NCI-H460 (cell line): ENCODE measurements around the gene NUP214. TPM values are rescaled to one million over a fixed set of nuclear protein-coding genes. Genes with fewer than 3 reads are reported as not detected.
"Not testable (repeated sequence)": the region's sequence is repeated elsewhere in the genome, so short reads cannot be mapped to it uniquely, and the experiment has no call there.

Experiments
- DNase-seq: peaks from one replicate; pipeline ENCODE4 v3.0.0-alpha.2; 2016; ENCODE audit warnings: low read depth; ENCODE audit errors: extremely low read depth
- total RNA-seq: library from RNA; depleted of rRNA; stranded (reverse); fragments of >200 nt; shearing (Covaris generic); gene quantifications from 2 replicates; pipeline ENCODE4 v1.2.3, GENCODE V29; 2014

The NUP214 gene
- total RNA-seq, 1 experiment from 2014 or later = 17.2 TPM

DNA sequence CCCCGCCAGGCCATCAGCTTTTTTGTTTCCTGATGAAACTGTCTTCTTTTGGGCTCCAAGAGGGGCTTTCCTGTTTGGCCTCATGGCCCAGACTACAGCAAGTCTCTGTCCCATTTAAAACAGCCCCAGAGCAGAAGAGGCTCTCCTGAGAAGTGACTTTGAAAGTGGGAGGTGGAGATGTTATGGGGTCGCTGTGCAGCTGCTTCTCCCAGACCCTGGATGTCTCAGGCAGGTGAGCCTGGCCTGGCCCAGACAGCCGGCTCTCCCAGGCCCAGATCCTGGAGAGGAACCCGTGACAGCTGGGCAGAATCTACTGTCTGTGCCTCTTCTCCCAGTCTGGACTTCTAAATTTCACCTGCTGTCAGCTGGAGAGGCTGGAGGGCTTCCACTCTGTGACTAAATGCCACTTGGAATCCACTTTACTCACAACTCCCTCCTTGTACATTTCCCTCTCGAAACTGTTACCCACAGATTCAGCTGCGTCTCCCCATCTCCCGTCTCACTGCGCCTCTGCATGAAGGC, 130.4 kb downstream of the NUP214 start:
- no peak for DNase-seq

DNA sequence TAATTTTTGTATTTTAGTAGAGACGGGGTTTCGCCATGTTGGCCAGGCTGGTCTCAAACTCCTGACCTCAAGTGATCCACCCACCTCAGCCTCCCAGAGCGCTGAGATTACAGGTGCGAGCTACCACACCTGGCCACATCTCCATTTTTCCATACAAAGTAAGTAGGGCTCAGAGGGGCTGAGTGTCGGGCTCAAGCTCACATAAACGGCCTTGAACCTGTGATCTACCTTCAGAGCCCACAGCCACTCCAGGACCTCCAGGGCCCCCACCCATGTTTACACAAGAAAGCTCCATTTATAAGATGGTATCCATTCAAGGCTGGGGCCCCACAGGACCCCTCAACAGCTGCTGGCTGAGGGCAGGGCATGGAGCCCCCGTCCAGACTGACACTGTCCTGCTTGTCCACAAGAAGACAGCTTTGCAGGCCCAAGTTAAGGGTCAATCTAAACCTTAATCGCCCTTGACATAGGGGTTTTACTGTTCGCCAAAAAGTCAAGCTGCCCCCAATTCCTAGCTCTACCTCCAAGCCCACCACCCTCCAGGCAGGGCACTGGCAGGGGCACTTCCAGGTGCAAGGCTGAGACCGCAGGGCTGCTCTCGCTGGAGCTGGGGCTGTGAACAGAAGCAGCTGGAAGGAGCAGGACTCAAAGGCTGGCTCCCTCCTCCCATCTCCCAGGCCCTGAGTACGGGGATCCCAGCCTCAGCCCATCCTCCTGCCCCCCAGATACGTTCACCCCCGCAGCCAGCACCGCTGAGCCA, 132.1 kb downstream of the NUP214 start:
- DNase-seq = no peak

DNA sequence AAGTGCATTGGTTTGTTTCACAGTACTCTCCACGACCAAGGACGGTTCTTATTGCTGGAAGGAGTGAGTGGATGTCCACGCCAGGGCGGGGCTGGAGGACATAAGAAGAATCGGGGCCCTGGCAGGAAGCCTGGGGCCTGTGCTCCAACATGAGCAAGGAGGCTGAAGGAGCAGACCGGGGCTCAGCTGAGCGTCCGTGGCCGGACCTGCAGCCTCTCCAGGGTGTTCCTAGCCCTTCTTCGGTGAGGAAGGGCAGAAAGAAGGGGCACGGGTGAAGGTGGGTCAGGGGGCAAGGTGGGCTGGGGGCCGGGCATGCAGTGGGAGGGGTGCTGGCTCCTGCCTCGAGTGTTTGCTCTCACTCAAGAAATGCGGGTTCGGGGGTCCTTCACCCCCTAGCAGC, 132.8 kb downstream of the NUP214 start:
- DNase-seq = no peak

DNA sequence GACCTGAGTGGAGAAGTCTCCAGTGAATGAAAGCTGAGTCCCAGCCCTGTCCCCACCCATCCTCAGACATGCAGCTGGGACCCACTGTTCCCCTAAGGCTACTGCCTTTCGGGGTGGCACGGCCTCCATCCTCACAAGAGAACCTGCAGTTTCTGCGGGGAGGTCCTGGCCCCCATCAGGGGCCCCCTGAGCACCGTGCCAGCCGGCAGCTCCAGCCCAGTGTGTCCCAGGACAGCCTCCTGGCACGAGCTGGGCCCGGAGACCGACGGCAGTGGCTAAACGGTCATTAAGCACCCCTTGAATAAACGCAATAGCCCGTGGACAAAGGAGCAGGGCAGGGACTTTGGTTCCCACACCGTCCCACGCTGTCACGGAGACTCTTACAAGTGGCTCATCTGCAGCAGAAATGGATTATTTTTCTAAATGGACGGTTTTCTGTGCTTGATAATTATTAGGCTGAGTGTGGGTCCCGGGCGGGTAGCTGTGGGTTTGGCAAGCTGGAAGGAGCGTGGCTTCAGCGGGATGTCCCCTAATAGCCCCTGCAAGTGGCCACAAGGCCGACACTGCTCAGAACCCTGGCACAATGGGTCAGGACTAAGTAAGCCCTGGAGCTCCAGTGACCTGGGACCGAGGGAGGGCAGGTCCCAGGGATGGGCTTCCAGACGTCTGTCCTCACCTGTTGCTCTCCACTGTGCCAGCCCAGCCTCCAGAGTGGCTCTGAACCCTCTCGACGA, 133.5 kb downstream of the NUP214 start:
- DNase-seq = no peak

DNA sequence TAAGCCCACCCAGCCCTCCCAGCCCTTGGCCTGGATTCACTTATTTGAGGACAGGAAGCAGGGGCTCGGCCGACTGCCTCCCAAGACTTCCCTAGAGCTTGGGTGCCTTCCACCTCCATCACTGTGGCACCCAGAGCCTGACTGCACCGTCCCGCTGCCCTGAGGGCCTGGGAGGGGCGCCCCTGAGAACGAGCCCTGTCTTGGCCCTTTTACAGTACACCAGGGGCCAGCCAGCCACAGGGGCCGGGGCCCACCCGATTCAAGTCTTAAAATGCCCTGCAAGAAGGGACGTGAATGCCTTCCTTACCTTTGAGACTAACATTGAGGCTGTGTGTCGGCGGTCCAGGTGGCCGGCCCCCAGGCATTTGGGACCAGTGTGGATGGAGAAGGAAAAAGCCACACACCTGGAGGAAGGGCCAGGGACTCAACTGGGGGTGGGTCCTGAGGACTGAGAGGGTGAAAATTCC, 134.1 kb downstream of the NUP214 start:
- DNase-seq = no peak

DNA sequence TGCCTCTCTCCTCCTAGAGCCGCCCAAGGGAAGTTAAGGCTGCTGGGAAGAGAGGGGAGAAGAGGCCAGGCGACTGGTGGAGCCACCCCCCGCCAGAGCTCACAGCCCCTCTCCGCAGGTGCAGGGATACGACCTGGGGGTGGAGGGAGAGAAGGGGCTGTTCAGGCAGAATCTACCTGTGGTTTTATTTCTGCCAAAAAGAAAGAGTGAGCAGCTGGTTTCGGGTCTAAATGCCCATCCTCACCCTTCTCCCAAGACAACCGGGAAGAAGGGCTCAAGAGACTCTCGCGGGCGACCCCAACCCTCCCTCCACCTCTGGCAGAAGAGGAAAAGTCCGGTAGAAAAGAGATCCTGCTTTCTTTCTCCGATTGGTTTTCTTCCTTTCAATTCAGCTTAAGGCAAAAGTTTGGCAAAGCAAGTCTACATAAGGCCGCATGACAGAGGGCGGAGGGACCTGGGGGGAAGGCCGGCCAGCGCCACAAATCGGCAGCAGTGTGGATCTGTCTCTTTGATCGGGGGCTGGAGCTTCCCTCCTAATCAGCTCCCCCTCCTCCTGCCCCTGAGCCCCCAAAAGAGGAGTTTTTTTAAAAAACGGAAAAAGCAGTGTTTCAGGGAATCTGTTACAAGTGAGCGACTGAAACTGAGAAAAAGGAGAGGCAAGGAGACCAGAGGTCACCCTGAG, 134.7 kb downstream of the NUP214 start:
- DNase-seq = no peak

DNA sequence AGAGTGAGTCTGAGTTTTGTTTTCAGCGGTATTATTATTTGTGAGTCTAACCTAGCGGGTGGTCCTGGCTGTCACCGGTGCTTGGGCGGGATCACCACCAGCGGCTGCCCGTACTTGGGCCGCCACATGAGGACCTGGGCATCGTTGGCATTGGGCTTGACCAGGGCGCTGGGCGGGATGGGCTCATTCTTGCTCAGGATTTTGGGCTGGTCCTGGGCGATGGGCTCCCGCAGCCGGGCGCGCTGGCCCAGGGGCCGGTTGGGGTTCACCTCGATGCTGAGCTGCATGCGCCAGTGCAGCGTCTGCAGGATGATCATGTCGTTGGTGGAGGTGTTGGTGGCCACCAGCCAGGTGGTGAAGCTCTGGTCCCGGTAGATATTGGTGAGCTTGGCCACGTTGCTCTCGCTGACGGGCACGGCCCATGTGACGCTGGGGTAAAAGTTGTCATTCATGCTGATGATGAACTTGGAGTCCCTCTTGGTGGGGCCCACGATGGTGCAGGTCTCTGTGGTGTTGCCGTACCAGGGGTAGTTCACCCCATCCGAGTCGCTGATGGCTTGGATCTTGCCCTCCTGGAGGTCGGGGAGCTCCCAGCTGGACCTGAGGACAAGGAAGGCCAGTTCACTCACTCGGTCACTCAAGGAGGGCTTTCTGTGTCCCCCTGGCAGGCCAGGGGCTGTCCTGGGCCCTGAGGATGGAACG, 135.5 kb downstream of the NUP214 start:
- DNase-seq = no peak

DNA sequence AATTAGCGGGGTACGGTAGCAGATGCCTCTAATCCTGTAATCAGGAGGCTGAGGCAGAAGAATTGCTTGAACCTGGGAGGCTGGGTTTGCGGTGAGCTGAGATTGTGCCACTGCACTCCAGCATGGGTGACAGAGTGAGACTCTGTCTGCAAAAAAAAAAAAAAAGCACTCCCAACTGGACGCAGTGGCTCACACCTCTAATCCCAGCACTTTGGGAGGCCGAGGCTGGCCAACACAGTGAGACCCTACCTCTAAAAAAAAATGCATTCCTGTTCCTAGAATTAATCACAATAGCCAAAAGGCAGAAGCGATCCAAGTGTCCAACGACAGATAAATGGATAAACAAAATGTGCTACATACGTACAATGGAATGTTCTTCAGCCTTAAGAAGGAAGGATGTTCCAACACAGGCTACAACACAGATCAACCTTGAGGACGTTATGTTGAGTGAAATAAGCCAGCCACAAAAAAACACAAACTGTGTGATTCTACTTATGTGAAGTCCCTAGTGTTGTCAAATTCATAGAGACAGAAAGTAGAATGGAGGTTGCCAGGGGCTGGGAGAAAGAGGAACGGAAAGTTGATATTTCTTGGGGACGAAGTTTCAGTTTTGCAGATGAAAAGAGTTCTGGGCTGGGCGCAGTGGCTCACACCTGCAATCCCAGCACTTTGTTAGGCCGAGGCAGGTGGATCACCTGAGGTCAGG, 137.1 kb downstream of the NUP214 start:
- DNase-seq = no peak

DNA sequence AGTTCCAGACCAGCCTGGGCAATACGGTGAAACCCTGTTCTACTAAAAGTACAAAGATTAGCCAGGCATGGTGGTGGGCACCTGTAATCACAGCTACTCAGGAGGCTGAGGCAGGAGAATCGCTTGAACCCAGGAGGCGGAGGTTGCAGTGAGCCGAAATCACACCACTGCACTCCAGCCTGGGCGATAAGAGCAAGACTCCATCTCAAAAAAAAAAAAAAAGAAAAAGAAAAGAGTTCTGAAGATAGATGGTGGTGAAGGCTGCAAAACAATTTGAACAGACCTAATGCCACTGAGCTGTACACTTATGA, 137.6 kb downstream of the NUP214 start:
- not testable (repeated sequence) for DNase-seq

DNA sequence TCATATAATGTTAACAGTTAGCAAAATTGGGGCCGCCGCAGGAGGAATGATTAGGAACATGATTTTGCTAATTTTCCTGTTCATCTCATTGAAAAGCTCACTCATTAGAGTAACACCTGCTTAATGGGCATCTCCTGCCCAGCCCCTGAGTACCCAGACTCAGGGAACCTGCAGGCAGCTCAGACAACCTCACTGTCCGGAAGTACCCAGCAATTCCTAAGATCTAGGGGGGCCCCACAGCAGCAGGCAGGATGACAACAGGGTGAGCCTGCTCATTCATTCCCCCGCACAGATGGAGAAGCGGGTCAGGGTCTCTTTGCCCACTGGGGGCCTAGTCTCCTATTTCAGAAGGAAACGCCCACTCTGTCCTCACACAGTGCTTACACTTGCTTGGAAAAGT, 138.3 kb downstream of the NUP214 start:
- DNase-seq = no peak

DNA sequence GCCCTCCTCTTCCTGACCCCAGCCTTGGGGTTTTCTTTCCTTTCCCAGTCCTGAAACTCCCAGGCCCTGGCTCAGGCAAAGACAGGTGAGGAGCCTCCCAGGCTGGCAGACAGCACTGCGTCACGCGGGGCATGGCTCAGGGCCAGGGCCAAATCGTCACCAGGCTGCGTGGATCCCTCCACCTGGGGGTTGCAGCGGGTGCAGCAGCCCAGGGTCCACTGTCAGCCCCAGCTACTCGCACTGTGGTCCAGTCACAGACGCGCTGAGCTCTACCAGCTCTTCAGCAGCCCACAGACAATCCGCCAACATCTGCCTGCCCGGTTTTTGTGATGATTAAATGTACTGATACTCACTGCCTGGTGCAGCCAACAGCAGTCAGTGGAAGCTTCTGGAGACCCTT, 138.8 kb downstream of the NUP214 start:
- DNase-seq = no peak

DNA sequence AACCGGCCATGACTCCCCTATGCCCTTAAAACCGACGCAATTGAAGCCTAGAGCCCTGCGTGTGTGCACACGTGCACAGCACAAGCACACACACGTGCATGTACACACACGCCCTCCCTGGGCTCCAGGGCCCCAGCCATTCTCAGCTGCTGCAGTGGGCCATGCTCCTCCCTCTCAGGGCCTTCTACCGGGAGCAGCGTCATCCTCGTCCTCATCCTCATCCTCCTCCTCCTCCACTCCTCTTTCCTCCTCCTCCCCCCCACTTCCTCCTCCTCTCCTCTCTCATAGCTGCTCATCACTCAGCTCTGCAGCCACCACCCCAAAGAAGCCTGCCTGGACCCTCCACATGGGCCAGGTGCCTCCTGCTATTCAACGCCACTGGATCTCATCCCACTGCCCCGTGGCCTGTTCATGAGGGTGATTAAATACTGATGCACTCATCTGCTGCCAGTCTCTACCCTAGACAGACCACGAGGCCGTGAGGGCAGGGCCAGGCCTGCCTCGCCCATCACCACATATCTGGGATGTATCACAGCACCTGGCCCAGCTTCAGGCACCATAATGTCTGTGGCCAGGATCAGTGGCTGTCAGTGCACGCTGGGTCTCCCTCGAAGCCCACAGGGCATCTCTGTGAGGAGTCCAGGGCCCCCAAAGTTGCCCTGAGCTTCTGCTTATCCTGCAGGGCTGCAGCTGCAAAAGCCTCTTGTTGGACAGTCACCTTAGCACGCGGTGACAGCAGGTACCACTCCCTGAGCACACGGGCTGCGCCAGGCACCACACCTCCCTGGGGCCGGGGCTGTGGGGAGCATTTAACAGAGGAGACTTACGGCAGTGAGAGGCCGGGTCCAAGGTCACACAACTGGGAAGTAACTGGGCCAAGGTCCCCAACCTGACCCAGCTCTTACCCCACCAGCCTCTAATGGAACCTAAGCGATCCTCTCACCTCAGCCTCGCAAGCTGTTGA, 141.2 kb downstream of the NUP214 start:
- DNase-seq = no peak

DNA sequence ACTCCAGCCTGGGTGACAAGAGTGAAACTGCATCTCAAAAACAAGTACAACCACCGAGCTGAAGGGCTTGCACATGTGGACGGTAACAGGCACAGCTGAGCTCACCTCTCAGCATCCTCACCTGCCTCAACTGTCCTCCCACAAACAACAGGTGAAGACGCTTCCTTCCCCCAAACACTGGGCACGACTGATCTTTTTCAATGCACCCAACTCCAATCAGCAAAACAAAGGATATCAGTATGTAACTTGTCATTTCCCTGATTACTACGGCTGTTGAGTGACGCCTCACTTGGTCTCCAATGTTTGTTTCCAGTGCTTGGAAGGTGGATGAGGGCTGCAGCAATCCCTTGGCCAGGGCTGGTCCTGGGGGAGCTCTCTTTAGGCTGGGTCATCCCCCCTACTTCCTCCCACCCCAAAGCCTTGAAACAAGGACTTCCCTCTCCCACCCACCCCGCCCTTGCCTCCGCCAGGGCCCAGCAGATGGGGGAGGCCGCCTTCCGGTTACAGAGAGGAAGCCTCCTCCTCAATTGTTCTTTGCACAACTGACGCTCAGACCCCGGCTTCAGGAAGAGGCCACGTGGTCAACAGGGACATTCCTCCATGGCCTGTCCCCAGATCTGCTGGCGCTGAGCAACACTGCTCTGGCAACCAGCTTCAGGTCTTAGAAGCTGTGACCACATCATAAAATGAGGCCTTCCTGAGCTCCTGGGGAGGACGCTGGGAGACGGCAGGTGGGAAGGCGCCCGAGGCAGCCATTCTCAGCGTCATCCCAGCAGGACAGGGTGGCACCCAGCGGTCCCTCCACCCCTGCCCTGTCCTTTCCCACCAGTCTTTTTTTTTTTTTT, 145.0 kb downstream of the NUP214 start:
- DNase-seq = no peak

DNA sequence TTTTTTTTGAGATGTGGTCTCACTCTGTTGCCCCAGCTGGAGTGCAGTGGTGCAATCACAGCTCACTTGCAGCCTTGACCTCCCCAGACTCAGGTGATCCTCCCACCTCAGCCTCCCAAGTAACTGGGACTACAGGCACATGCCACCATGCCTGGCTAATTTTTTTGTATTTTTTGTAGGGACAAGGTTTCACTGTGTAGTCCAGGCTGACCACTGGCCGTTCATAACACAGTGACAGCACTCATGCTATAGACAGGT, 145.6 kb downstream of the NUP214 start:
- not testable (repeated sequence) for DNase-seq

DNA sequence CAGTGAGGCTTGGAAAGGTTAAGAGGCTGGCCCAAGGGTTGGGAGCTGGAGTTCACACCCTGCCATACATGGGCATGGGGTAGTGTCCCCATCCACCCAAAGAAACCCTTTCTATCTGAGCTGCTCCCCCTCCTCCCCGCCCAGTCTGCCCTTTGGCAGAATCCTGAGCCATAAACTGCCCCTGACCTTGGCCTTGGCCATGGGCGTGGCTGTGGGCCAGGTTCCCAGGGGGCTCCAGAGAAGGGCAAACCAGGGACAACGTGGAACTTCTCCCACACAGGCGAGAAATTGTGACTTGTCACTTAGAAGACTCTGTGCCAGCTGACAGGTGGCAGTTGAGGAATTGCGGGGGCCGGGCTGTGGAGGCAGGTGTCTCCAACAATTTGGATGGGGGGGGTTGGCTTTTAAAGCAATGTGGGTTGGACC, 146.1 kb downstream of the NUP214 start:
- DNase-seq = no peak

DNA sequence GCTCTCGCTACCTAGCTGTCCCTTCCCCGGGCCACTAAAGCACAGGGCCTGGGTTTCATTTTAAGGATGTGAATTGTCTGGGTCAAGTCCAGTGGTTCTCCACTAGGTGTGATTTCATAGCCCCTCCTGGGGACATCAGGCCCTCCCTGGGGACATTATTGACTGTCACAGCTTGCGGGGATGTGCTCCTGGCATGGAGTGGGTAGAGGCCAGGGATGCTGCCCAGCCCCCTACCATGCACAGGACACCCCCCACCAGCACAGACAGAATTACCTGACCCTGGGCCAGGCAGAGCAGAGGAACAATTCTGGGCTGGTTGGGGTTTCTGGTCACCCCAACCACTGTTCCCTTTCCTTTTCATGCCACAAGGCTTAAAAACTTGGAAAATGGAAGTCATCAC, 146.8 kb downstream of the NUP214 start:
- DNase-seq = no peak

DNA sequence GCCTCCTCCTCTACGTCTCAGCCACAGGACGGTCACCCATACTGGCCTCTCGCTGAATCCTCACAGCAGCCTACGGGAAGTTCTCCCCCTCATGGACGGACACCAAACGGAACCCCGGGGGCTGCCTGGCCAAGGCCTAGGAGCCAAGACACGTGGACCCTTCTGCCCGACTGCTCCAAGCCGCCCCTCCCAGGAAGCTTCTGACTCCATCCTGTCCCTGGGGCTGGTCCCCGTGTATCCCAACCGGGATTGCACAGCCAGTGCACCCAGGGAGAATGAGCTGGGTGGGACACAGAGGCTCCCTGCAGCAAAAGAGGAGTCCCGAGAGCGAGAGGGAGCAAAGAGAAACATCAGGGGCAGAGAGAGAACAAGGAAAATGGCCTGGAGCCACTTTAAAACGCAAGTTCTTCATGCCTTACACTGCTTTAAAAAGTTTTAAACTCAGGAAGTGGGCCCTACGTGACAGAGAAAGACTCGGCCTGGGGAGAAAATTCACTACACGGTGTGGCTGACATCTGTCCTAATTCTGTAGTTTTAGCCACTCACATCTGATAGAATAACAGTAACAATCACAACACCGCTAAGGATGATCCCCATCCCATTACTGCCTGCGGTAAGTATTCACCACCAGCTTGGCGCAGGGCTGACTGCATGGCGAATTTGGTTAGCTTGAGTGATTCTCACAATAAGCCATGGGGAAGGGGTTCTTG, 147.9 kb downstream of the NUP214 start:
- DNase-seq = no peak
